ENCODE data around the gene FAM184A. TPM values are rescaled to one million over a fixed set of nuclear protein-coding genes. Genes with fewer than 3 reads are reported as not detected.
"Not testable (repeated sequence)": the region's sequence is repeated elsewhere in the genome, so short reads cannot be mapped to it uniquely, and the experiment has no call there.

Gene FAM184A
- total and polyA plus RNA-seq, 2 donors, result 1.4 to 3.3 TPM

DNA sequence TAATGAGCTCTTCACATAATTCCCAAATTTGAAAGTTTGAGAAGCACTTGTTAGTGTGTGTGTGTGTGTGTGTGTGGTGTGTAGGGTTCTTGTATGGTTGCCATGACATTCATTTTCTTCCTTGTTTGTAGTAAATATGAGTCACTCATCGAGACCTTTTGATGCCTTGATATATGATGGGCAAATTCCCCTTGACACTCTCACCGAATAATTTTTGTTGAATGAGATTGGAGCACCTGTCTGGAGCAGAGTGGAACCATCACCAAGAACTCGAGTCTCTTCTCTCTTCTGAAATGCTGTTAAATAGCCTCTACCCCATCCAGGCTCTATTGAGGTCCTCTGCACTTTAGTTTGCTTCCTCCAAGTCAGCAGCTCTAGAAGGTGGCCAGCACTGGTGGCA lies 29.6 kb upstream of the FAM184A start:
- Histone ChIP-seq H3K4me1 (ENCODE audit: control insufficient read depth in 2 of 2, insufficient read depth in 2 of 2, low read length in 2 of 2) (peaks cover 0 to 3% of the 10 kb centered on the region in 2 donors), H3K9me3 (ENCODE audit: control insufficient read depth in 2 of 2, insufficient read depth in 1 of 2, low read length in 1 of 2) (no peaks in the 10 kb centered on the region), H3K27ac (ENCODE audit: low read depth in 1 of 2, low read length in 1 of 2) (no peak overlapping the region), H3K4me3 (ENCODE audit: low read length in 2 of 2) (no peak overlapping the region), H3K27me3 (ENCODE audit: control insufficient read depth in 2 of 2, insufficient read depth in 1 of 2, low read length in 1 of 2) (no peaks in the 10 kb centered on the region), H3K36me3 (ENCODE audit: control insufficient read depth in 2 of 2, insufficient read depth in 2 of 2, low read length in 1 of 2) (no peaks in the 10 kb centered on the region)
- WGBS, result 95% methylated on average over 3 of the region's 3 CpGs
- DNase-seq (ENCODE audit: low read depth in 6 of 9, low spot score in 9 of 9), result no peak

DNA sequence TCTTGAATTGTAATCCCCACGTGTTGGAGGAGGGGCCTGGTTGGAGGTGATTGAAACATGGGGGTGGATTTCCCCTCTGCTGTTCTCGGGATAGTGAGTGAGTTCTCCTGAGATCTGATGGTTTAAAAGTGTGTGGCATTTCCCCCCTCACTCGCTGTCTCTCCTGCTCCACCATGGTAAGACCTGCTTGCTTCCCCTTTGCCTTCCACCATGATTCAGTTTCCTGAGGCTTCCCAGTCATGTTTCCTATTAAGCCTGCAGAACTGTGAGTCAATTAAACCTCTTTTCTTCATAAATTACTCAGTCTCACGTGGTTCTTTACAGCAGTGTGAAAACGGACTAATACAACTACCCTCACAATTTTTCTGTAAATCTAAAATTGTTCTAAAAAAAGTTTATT lies 26.8 kb upstream of the FAM184A start:
- H3K4me3 ChIP-seq (ENCODE audit: low read length in 2 of 2), result no peak overlapping the region
- no peaks in the 10 kb centered on the region for H3K36me3 ChIP-seq (ENCODE audit: control insufficient read depth in 2 of 2, insufficient read depth in 2 of 2, low read length in 1 of 2)

DNA sequence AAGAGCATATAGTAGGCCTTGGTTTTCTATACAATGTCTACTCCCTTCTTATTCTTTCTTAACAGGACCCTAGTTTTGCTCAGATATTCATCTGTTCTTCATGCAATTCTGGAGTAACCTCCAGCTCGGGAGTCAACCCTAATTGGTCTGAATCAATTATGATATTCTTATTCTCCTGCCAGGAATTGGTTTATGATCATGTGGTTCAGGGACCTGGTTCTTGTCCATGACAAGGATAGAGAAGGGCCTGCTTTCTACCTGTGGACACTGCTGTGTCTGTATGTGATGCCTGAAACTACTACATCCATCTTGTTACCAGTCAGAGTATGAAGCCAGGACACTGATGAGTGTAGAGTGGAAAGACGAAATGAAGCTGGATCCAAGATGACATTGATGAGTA lies 24.4 kb upstream of the FAM184A start:
- no peaks in the 10 kb centered on the region for H3K9me3 ChIP-seq (ENCODE audit: control insufficient read depth in 2 of 2, insufficient read depth in 1 of 2, low read length in 1 of 2)
- H3K27me3 ChIP-seq (ENCODE audit: control insufficient read depth in 2 of 2, insufficient read depth in 1 of 2, low read length in 1 of 2), result no peaks in the 10 kb centered on the region
- H3K4me3 ChIP-seq (ENCODE audit: low read length in 2 of 2), result no peak overlapping the region
- no peak for DNase-seq (ENCODE audit: low read depth in 6 of 9, low spot score in 9 of 9)
- WGBS, result 96% methylated on average over 2 of the region's 2 CpGs
- H3K4me1 ChIP-seq (ENCODE audit: control insufficient read depth in 2 of 2, insufficient read depth in 2 of 2, low read length in 2 of 2), result no peaks in the 10 kb centered on the region
- no peaks in the 10 kb centered on the region for H3K36me3 ChIP-seq (ENCODE audit: control insufficient read depth in 2 of 2, insufficient read depth in 2 of 2, low read length in 1 of 2)
- H3K27ac ChIP-seq (ENCODE audit: low read depth in 1 of 2, low read length in 1 of 2), result no peak overlapping the region

More for the DNA sequence above, 26.8 kb upstream of the FAM184A start:
- no peak overlapping the region for H3K27ac ChIP-seq (ENCODE audit: low read depth in 1 of 2, low read length in 1 of 2)
- no peaks in the 10 kb centered on the region for H3K4me1 ChIP-seq (ENCODE audit: control insufficient read depth in 2 of 2, insufficient read depth in 2 of 2, low read length in 2 of 2)
- H3K27me3 ChIP-seq (ENCODE audit: control insufficient read depth in 2 of 2, insufficient read depth in 1 of 2, low read length in 1 of 2), result no peaks in the 10 kb centered on the region
- 79% methylated on average over 5 of the region's 5 CpGs for WGBS
- no peak for DNase-seq (ENCODE audit: low read depth in 6 of 9, low spot score in 9 of 9)
- no peaks in the 10 kb centered on the region for H3K9me3 ChIP-seq (ENCODE audit: control insufficient read depth in 2 of 2, insufficient read depth in 1 of 2, low read length in 1 of 2)

GRCh38 chr6:119100115-119100514 lies 21.7 kb upstream of the FAM184A start:
- DNase-seq (ENCODE audit: low read depth in 6 of 9, low spot score in 9 of 9), result no peak
- 98% methylated on average over 1 of the region's 1 CpG for WGBS
- H3K27ac ChIP-seq (ENCODE audit: low read depth in 1 of 2, low read length in 1 of 2), result no peak overlapping the region

DNA sequence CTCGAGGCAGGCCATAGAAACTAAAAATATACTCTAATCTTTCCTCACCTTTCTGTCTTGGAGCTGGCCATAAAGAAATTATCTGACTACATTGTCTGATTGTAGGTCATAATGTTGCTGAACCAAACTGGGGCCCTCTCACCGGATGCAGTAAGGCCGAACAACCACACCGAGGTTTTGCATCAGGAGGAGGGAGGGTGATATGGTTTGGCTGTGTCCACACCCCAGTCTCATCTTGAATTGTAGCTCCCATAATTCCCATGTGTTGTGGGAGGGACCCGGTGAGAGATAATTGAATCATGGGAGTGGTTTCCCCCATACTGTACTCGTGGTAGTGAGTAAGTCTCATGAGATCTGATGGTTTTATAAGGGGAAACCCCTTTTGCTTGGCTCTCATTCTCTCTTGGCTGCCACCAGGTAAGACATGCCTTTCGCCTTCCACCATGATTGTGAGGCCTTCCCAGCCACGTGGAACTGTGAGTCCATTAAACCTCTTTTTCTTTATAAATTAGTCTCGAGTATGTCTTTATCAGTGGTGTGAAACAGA lies 19.4 kb upstream of the FAM184A start:
- 93% methylated on average over 9 of the region's 9 CpGs for WGBS
- not testable (repeated sequence) for H3K27ac ChIP-seq (ENCODE audit: low read depth in 1 of 2, low read length in 1 of 2); H3K27me3 ChIP-seq (ENCODE audit: control insufficient read depth in 2 of 2, insufficient read depth in 1 of 2, low read length in 1 of 2); H3K9me3 ChIP-seq (ENCODE audit: control insufficient read depth in 2 of 2, insufficient read depth in 1 of 2, low read length in 1 of 2); H3K36me3 ChIP-seq (ENCODE audit: control insufficient read depth in 2 of 2, insufficient read depth in 2 of 2, low read length in 1 of 2); H3K4me1 ChIP-seq (ENCODE audit: control insufficient read depth in 2 of 2, insufficient read depth in 2 of 2, low read length in 2 of 2); H3K4me3 ChIP-seq (ENCODE audit: low read length in 2 of 2); DNase-seq (ENCODE audit: low read depth in 6 of 9, low spot score in 9 of 9)

More at GRCh38 chr6:119100115-119100514, 21.7 kb upstream of the FAM184A start:
- Histone ChIP-seq H3K4me1 (ENCODE audit: control insufficient read depth in 2 of 2, insufficient read depth in 2 of 2, low read length in 2 of 2) (no peaks in the 10 kb centered on the region), H3K27me3 (ENCODE audit: control insufficient read depth in 2 of 2, insufficient read depth in 1 of 2, low read length in 1 of 2) (no peaks in the 10 kb centered on the region), H3K9me3 (ENCODE audit: control insufficient read depth in 2 of 2, insufficient read depth in 1 of 2, low read length in 1 of 2) (no peaks in the 10 kb centered on the region), H3K4me3 (ENCODE audit: low read length in 2 of 2) (no peak overlapping the region), H3K36me3 (ENCODE audit: control insufficient read depth in 2 of 2, insufficient read depth in 2 of 2, low read length in 1 of 2) (no peaks in the 10 kb centered on the region)

DNA sequence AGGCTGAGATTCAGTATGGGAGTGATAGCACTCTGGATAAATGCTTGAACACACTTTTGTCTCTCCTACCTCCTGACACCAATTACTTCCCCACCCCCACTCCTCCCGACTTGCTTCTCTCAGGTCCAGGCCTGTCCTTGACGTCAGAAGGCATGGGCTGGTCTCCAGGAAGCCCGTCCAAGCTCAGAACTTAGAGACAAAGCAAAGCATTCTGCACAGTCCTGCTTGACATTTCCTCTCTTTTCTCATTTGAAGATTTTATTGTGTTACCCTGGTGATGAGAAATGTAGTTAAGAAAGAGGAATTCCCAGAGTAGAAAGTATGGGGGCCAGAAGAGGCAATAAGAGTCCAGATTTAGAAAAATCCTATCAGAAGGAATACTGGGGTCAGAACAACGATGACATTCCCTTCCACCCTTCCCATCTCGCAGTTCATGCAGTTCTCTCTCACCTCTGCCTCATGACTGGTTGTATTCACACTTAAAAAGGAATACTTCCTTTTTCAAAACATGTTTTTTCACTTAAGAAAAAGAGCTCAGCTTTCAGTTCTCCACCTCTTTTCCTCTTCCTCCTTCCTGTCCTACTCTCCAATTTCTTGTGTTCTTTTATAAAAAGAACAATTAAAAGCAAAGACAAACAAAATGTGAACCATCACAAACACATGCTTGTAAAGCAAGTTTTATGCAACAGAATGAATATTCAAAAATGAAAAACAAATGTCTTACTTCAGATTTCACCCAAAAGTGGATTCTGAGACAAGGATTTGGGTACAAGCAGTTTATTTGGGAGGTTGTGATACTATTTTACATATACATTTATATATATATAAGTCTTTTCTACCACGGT lies 18.5 kb upstream of the FAM184A start:
- Histone ChIP-seq H3K4me1 (ENCODE audit: control insufficient read depth in 2 of 2, insufficient read depth in 2 of 2, low read length in 2 of 2) (no peaks in the 10 kb centered on the region), H3K4me3 (ENCODE audit: low read length in 2 of 2) (no peak overlapping the region), H3K9me3 (ENCODE audit: control insufficient read depth in 2 of 2, insufficient read depth in 1 of 2, low read length in 1 of 2) (no peaks in the 10 kb centered on the region), H3K36me3 (ENCODE audit: control insufficient read depth in 2 of 2, insufficient read depth in 2 of 2, low read length in 1 of 2) (no peaks in the 10 kb centered on the region), H3K27ac (ENCODE audit: low read depth in 1 of 2, low read length in 1 of 2) (peak overlapping the region; percentile 27 to 51), H3K27me3 (ENCODE audit: control insufficient read depth in 2 of 2, insufficient read depth in 1 of 2, low read length in 1 of 2) (no peaks in the 10 kb centered on the region)
- WGBS, result 40% methylated on average over 6 of the region's 6 CpGs
- no peak for DNase-seq (ENCODE audit: low read depth in 6 of 9, low spot score in 9 of 9)

DNA sequence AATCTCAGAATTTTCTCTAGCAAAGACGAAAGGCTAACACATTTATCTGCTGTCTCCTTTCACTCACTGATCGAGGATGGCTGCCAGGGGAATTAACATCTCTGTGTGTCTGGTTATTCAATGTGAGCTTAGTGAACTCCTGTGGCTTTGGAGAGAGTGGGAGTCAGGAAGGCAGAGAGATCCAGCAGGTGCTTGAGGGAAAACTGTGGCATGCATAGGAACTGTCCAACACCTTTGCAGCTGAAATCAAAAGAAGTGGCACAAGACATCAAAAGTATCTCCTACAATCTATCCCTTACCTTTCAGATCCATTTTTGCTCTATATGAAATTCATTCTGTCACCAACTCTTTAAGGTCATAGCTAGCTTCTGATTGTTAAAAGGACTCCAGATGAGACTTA lies 11.8 kb upstream of the FAM184A start:
- WGBS, result 81% methylated on average over 2 of the region's 2 CpGs
- Histone ChIP-seq H3K4me1 (ENCODE audit: control insufficient read depth in 2 of 2, insufficient read depth in 2 of 2, low read length in 2 of 2) (no peaks in the 10 kb centered on the region), H3K9me3 (ENCODE audit: control insufficient read depth in 2 of 2, insufficient read depth in 1 of 2, low read length in 1 of 2) (no peaks in the 10 kb centered on the region), H3K27me3 (ENCODE audit: control insufficient read depth in 2 of 2, insufficient read depth in 1 of 2, low read length in 1 of 2) (no peaks in the 10 kb centered on the region), H3K36me3 (ENCODE audit: control insufficient read depth in 2 of 2, insufficient read depth in 2 of 2, low read length in 1 of 2) (no peaks in the 10 kb centered on the region), H3K4me3 (ENCODE audit: low read length in 2 of 2) (no peak overlapping the region), H3K27ac (ENCODE audit: low read depth in 1 of 2, low read length in 1 of 2) (no peak overlapping the region)
- DNase-seq (ENCODE audit: low read depth in 6 of 9, low spot score in 9 of 9), result no peak

GRCh38 chr6:119084784-119085183 lies 6.3 kb upstream of the FAM184A start:
- H3K4me3 ChIP-seq (ENCODE audit: low read length in 2 of 2), result no peak overlapping the region
- no peaks in the 10 kb centered on the region for H3K36me3 ChIP-seq (ENCODE audit: control insufficient read depth in 2 of 2, insufficient read depth in 2 of 2, low read length in 1 of 2)
- DNase-seq (ENCODE audit: low read depth in 6 of 9, low spot score in 9 of 9), result no peak
- H3K9me3 ChIP-seq (ENCODE audit: control insufficient read depth in 2 of 2, insufficient read depth in 1 of 2, low read length in 1 of 2), result peaks cover 7 to 22% of the 10 kb centered on the region in 2 donors
- H3K27me3 ChIP-seq (ENCODE audit: control insufficient read depth in 2 of 2, insufficient read depth in 1 of 2, low read length in 1 of 2), result peaks cover 0 to 8% of the 10 kb centered on the region in 2 donors
- WGBS, result 98% methylated on average over 1 of the region's 1 CpG
- no peaks in the 10 kb centered on the region for H3K4me1 ChIP-seq (ENCODE audit: control insufficient read depth in 2 of 2, insufficient read depth in 2 of 2, low read length in 2 of 2)
- H3K27ac ChIP-seq (ENCODE audit: low read depth in 1 of 2, low read length in 1 of 2), result no peak overlapping the region

DNA sequence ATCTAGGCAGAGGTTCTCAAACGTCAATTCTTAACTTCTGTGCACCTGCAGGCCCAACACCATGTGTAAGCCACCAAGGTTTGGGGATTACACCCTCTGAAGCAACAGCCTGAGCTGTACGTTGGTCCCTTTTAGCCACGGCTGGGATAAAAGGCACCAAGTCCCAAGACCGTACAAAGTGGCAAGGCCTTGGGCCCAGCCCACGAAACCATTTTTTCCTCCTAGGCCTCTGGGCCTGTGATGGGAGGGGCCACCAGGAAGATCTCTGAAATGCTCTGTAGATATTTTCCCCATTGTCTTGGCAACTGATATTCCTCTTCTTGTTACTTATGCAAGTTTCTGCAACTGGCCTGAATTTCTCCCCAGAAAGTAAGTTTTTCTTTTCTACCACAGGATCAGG lies 4.5 kb upstream of the FAM184A start:
- no peak overlapping the region for H3K4me3 ChIP-seq (ENCODE audit: low read length in 2 of 2)
- H3K4me1 ChIP-seq (ENCODE audit: control insufficient read depth in 2 of 2, insufficient read depth in 2 of 2, low read length in 2 of 2), result peaks cover 0 to 5% of the 10 kb centered on the region in 2 donors
- DNase-seq (ENCODE audit: low read depth in 6 of 9, low spot score in 9 of 9), result no peak
- H3K9me3 ChIP-seq (ENCODE audit: control insufficient read depth in 2 of 2, insufficient read depth in 1 of 2, low read length in 1 of 2), result peaks cover 7 to 22% of the 10 kb centered on the region in 2 donors
- H3K36me3 ChIP-seq (ENCODE audit: control insufficient read depth in 2 of 2, insufficient read depth in 2 of 2, low read length in 1 of 2), result no peaks in the 10 kb centered on the region
- H3K27ac ChIP-seq (ENCODE audit: low read depth in 1 of 2, low read length in 1 of 2), result no peak overlapping the region
- peaks cover 8 to 23% of the 10 kb centered on the region in 2 donors for H3K27me3 ChIP-seq (ENCODE audit: control insufficient read depth in 2 of 2, insufficient read depth in 1 of 2, low read length in 1 of 2)
- 96% methylated on average over 5 of the region's 5 CpGs for WGBS
